Left colon (tissue), 2 donors: ENCODE data around the gene ARID4B. TPM values are rescaled to one million over a fixed set of nuclear protein-coding genes. Genes with fewer than 3 reads are reported as not detected.
A peak's percentile ranks its signal among the peaks of the same experiment; 100 is the strongest.
"Not testable (repeated sequence)": the region's sequence is repeated elsewhere in the genome, so short reads cannot be mapped to it uniquely, and the experiment has no call there.

ENCODE experiments used
- ATAC-seq: fragments of 200-7000 bp; cut with Tn5 transposase; one replicate; pipeline ENCODE4 v1.9.1; 2020; ENCODE audit warnings: mild to moderate bottlenecking, moderate library complexity
- DNase-seq, 2 donors: peaks; one replicate each; pipeline ENCODE4 v3.0.0-alpha.2; 2020
- intact Hi-C, 2 donors: fragments of 100-400 bp; cut with DNase I in 1 of 2; cut with micrococcal nuclease in 1 of 2; formaldehyde crosslinking; loops; one replicate each; pipeline versions ENCODE4 v1.11.2 to v1.14.0; 2022; cut with DNase I, micrococcal nuclease
- long read RNA-seq: library from polyadenylated mRNA; unstranded; transcript quantifications from one replicate; pipeline ENCODE4 v2.0.0, GENCODE V29; 2021
- total RNA-seq, 2 donors: library from RNA; stranded (reverse); fragmentation: NEBNext Ultra II Directional; extraction: Animal tissue kit (Norgen Biotek cat#: 25700); gene quantifications; one replicate each; pipeline ENCODE4 v1.2.1, GENCODE V29; 2021
- donor health status: DM: no; HTN: no; CAD: no.
- donor health status: DM: yes; HTN: yes; CAD: no.

ARID4B gene, protein sequence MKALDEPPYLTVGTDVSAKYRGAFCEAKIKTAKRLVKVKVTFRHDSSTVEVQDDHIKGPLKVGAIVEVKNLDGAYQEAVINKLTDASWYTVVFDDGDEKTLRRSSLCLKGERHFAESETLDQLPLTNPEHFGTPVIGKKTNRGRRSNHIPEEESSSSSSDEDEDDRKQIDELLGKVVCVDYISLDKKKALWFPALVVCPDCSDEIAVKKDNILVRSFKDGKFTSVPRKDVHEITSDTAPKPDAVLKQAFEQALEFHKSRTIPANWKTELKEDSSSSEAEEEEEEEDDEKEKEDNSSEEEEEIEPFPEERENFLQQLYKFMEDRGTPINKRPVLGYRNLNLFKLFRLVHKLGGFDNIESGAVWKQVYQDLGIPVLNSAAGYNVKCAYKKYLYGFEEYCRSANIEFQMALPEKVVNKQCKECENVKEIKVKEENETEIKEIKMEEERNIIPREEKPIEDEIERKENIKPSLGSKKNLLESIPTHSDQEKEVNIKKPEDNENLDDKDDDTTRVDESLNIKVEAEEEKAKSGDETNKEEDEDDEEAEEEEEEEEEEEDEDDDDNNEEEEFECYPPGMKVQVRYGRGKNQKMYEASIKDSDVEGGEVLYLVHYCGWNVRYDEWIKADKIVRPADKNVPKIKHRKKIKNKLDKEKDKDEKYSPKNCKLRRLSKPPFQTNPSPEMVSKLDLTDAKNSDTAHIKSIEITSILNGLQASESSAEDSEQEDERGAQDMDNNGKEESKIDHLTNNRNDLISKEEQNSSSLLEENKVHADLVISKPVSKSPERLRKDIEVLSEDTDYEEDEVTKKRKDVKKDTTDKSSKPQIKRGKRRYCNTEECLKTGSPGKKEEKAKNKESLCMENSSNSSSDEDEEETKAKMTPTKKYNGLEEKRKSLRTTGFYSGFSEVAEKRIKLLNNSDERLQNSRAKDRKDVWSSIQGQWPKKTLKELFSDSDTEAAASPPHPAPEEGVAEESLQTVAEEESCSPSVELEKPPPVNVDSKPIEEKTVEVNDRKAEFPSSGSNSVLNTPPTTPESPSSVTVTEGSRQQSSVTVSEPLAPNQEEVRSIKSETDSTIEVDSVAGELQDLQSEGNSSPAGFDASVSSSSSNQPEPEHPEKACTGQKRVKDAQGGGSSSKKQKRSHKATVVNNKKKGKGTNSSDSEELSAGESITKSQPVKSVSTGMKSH (N-terminal part only)
- 10 to 100 TPM; 26.2 to 33.9 TPM for total RNA-seq
- long read RNA-seq, partial matches to known transcripts, result 56 of 70 reads
- long read RNA-seq, other reads (novel, unspliced or antisense), result 10 of 70 reads

DNA sequence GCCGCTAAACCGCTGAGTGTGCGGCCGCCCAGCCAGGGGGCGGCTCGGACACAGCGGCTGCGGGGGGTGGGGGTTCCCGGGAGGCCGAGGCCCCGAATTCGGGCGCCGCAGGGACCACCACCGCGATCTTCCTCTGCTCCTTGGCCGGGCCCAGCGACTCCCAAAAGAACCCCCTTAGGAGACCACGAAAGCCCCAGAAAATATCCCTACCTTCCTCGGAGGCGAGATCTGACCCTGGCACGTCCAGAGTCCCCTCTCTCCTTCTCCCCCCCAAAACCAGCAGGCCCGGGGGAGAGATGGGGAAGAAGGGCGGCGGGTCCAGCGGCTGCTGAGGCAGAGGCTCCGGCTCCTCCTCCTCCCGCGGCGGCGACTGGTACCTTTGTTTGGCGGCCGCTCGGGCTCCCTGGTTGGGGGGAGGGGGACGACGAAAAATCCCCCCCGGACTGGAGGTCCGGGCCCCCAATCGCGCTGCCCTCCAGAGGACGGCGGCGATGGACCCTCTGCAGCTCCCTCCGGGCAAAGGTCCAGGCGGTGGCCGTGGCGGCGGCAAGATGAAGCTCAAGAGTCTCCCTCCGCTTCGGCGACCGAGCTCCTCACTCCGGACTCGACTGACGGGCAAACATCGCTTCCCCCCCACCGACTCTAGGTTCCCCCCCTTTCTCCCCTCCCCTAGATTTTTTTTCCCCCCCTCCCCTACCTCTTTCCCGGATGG lies at the start of gene ARID4B:
Gene ARID4B, minus strand, starts transcription at position 621 of the 712 bp plus-strand sequence. CDS start 1,260 bp downstream, outside the sequence.
- intact Hi-C loops, result no loop called here
- DNase-seq, result peak in 1 of 2 donors; percentile 86
- peak; percentile 25 for ATAC-seq

DNA sequence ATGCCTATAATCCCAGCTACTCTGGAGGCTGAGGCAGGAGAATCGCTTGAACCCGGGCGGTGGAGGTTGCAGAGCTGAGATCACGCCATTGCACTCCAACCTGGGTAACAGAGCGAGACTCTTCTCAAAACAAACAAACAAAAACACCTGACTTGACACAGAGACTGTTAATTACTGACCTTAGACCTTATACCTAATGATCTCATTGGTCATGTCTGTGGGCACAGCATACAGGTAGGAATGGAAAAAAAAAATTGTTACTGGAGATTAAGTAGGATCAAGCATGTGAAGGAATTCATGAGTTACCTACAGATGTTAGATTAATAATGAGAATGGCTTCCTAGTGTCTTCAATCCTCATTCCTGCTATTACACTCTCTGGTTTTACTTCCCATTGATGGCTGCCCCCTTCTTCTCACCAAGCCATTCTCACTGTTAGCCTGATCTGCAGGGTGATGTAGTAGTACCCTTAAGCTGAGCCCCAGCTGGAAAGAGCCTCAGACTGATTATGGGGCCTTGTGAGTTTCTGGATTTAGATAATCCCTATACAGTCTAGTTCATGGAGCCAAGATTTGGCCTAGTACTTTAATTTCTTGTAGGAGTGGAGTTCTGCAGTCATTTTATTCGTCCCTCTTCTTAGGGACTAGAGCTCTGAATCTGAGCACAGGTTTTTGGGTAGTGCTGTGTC lies 48.1 kb upstream of the ARID4B start:
- ATAC-seq (no peak), DNase-seq (no peak)
- intact Hi-C loops, result no loop called here

DNA sequence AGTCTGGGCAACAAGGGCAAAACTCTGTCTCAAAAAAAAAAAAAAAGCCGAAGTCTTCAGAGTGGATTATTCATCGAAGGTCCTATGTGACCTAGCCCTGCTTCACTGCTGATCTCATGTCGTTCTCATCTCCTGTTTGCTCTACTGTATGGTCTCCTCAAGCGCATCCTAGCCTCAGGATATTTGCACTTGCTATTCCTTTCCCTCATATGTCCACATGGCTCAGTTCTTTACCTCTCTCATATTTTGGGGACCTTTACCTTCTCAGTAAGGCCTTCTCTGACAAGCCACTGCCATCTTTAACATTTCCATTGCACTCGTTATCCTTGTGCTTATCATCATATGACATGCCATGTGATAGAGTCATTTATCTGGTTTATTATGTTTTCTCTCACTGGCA lies 41.8 kb upstream of the ARID4B start:
- no peak for DNase-seq
- ATAC-seq, result no peak
- intact Hi-C loops, result no loop called here

DNA sequence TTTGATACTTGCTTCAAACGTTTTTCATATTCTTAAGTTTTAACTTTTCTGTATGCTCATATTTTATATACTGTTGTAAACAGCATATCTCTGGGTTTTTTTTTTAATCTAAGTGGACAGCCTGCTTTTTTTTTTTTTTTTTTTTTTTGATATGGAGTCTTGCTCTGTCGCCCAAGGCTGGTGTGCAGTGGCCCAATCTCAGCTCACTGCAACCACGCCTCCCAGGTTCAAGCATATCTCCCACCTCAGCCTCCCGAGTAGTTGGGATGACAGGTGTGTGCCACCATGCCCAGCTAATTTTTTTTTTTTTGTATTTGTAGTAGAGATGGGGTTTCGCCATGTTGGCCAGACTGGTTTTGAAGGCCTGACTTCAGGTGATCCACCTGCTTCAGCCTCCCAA lies 40.4 kb upstream of the ARID4B start:
- intact Hi-C loops, result no loop called here
- no peak for ATAC-seq

DNA sequence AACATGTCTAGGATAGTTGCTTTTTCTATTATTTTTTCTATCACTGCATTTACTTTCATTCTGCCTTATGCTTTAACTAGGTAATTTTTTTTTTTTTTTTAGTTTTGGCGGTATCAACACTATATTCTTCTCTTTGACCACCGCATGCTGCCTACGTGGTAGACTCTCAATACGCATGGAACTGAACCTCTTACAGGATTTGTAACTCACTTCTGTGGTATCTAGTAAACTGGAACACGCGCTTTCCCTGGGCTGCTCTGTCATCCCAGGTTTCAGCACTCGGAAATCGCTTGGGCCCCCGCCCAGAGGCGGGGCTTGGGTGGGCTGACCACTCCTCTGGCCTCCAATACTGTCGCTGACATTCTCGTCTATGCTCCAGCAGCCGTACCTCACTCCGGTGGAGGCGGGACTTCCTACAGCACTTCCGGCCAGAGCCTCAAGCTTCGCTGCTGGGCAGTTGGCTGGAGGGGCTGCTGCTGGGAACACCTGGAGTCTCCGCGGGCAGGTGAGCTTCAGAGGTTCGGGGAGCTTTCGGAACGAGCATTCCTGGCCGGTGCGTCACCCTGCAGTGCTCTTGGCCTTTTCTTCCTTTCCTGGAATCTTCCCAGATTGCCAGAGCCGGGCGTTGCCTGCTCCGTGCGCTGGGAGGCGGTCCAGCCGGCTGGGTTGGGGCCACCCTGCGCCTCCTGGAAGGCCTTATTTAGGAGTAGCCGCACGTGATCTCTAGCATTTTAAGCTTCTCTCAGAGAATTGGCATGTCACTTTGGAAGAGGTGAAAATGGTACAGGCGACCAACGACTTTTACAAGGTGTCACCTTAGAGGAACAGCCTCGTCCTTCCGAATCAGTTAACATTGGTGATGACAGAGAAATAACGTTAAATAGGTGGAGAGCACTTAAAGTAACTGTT lies 39.3 kb upstream of the ARID4B start, which contains the start of gene TBCE:
Gene TBCE, plus strand, starts transcription at position 428 of the 909 bp plus-strand sequence. CDS start 12,623 bp downstream, outside the sequence.
- intact Hi-C loops, result no loop called here
- peak; percentile 97 to 98 for DNase-seq
- peak; percentile 99 for ATAC-seq

More for the DNA sequence above, 40.4 kb upstream of the ARID4B start:
- no peak for DNase-seq

DNA sequence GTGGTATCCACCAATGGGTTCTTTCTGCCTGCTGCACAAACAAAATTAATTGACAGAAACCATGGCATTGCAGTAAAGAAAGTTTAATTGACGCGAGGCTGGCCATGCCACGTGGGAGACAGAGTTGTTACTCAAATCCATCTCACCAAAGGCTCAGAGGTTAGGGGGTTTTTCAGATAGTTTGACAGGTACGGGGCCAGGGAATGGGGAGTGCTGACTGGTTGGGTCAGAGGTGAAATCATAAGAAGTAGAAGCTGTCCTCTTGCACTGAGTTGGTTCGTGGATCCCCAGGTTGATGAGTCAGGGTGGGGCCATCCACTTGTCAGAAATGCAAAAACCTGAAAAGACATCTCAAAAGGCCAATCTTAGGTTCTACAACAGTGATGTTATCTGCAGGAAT lies 38.3 kb upstream of the ARID4B start:
- intact Hi-C loops, result no loop called here
- DNase-seq (no peak), ATAC-seq (no peak)

DNA sequence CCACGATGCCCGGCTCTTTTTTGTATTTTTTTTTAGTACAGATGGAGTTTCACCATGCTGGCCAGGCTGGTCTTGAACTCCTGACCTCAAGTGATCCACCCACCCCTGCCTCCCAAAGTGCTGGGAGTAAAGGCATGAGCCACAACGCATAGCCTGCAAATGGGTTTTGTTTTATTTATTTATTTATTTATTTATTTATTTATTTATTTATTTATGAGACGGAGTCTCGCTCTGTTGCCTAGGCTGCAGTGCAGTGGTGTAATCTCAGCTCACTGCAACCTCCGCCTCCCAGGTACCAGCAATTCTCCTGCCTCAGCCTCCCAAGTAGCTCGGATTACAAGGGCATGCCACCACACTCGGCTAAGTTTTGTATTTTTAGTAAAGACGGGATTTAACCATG lies 36.2 kb upstream of the ARID4B start:
- ATAC-seq, result not testable (repeated sequence)

DNA sequence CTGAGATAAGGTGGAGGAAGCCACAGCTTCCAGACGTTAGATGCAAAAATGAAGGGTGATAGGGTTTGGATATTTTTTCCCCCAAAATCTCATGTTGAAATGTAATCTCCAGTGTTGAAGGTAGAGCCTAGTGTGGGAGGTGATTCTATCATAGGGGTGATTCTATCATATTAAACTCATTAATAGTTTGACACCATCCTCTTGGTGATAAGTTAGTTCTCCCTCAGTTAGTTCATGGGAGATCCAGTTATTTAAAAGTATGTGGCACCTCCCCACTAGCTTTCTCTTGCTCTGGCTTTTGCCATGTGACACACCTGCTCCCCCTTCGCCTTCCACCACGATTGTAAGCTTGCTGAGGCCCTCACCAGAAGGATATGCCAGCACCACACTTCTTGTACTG lies 30.9 kb upstream of the ARID4B start:
- DNase-seq (no peak), ATAC-seq (no peak)
- intact Hi-C loops, result no loop called here

More for the DNA sequence above, 36.2 kb upstream of the ARID4B start:
- intact Hi-C loops, DNase-seq: not testable (repeated sequence)

DNA sequence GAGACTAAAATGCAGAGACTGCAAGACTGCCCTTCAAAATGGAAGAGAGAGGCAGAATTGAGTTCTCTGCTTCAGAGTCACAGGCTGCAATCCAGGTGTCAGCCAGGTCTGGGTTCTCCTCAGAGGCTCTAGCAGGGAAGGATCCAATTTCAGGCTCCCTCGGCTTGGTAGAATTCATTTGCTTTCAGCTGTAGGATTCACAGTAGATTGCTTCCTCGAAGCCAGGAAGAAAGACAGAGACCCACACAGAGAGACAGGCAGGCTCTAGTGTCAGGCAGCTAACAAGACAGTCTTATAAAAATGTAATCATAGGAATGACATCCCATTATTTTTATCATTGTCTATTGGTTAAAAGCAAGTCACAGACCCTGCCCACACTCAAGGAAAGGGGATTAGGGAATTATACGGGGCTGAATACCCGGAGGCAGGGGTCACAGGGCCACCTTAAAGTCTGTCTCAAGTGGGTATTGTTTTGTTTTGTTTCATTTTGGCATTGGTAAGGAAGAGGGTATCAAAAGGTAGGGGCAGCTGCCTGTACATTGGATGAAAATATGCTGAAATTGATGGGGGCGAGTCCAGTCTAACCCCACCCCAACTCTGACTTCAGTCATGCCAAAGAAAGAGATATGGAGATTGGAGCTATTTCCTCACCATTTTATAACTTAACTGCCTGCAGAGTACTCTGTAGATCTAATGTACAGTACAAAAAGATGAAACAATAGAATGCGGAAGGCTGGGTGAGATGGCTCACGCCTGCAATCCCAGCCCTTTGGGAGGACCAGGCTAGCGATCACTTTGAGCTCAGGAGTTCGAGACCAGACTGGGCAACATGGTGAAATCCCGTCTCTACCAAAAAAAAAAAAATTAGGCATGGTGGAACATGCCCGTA lies 29.8 kb upstream of the ARID4B start:
- intact Hi-C loops, result no loop called here
- peak; percentile 94 for ATAC-seq
- DNase-seq, result no peak

DNA sequence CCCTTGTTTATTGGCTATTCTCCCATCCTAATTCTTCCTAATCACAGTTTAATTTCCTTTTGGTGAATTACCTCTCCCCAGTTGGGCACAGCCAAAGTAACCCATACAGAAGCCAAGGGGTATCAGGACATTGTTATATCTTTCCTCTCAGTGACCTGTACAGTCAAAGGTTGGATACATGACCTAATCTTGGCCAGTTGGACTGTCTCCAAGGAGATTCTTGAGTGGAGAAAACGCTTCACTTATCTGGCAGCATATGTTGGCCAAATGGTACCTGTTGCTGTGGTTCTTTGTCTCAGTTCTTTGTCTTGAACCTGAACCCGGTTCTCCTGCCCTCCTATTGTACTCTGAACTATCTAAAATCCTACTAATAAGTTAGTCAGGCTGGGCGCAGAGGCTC lies 23.9 kb upstream of the ARID4B start:
- DNase-seq (no peak), ATAC-seq (no peak)
- intact Hi-C loops, result no loop called here

DNA sequence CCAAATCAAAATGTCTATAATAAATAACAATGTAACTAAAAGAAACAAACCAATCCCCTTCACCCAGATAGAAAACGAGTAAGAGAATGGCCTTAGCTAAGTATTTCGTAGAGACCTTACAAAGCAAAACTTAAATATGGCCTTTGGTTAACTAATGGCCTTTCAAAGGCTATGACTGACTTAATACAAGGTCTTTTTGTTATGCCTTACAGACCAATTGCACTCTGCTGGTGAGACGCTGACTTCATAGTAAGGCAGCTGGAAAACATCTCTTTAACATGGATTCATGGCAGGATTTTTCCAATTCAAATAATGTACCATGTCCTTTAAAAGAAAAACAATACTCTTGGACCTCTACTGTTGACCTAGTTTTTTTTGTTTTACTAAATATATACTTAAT lies 23.5 kb upstream of the ARID4B start:
- intact Hi-C loops, result no loop called here
- ATAC-seq, result no peak

DNA sequence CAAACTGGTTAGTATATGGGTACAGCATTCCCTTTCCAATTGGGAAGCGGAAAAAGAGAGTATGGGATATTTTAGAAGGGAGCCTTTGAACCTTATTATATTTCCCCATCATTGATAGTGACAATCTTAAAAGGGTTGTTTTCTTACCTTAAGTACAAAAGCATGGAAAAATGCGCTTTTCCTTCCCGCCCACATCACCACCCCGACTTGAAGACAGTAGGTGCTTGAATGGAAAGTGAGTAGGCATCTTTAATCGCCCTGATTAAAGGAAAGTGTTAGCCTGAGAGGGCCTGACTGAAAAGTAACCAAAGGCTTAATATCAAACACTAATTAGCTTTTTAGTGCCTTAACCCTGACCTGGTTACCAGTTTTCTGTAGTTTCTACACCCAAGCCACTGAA lies 15.7 kb upstream of the ARID4B start:
- ATAC-seq (no peak), DNase-seq (no peak)
- intact Hi-C loops, result no loop called here

More for the DNA sequence above, 23.5 kb upstream of the ARID4B start:
- no peak for DNase-seq

DNA sequence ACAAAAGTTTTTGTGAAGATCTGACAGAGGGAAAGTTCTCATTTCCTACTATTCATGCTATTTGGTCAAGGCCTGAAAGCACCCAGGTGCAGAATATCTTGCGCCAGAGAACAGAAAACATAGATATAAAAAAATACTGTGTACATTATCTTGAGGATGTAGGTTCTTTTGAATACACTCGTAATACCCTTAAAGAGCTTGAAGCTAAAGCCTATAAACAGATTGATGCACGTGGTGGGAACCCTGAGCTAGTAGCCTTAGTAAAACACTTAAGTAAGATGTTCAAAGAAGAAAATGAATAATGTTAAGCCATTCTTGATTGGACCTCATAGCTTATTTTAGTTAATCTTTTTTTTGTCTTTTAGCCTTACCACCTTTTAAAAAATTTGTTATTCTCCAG lies 14.5 kb upstream of the ARID4B start:
- DNase-seq, result no peak
- intact Hi-C loops, result no loop called here
- ATAC-seq, result no peak

DNA sequence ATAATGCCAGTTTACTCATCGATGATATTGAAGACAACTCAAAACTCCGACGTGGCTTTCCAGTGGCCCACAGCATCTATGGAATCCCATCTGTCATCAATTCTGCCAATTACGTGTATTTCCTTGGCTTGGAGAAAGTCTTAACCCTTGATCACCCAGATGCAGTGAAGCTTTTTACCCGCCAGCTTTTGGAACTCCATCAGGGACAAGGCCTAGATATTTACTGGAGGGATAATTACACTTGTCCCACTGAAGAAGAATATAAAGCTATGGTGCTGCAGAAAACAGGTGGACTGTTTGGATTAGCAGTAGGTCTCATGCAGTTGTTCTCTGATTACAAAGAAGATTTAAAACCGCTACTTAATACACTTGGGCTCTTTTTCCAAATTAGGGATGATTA lies 14.1 kb upstream of the ARID4B start:
- intact Hi-C loops, result no loop called here
- no peak for DNase-seq
- no peak for ATAC-seq

DNA sequence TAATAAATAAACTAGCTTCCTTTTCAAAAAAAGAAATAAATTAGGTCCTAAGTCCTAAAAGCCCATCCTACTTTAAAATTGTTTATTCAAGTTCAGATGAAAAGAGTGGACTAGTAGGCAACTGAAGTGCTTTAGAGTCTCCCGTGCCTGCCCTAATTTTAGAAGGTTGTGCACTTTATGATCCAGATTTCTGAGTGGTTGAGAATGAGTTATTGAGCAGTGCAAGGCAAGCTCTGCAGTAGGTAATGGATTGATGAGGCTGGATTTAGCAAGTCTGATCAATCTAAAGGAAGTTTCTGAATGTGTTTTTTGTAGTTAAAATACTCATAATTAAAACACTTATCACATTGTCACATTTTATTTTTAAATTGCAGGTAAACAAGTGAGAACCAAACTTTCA lies 13.4 kb upstream of the ARID4B start:
- ATAC-seq (no peak), DNase-seq (no peak)
- intact Hi-C loops, result no loop called here

DNA sequence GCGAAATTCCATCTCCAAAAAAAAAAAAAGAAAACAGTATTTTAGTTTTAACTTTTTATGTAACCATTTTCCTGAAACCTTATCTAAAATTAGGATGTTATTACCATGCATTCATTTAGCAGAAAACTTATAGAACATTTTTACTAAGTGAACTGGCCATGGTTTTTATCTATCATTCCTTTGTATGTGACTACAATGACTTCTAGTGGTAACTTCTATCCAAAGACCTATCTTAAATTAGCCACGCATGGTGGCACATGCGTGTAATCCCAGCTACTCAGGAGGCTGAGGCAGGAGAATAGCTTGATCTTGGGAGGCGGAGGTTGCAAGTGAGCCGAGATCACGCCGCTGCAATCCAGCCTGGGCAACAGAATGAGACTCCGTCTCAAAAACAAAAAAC lies 11.8 kb upstream of the ARID4B start:
- DNase-seq (no peak), ATAC-seq (no peak)
- intact Hi-C loops, result no loop called here
